ENCODE measurements around the gene PRDM10. TPM values are rescaled to one million over a fixed set of nuclear protein-coding genes. Genes with fewer than 3 reads are reported as not detected.

Gene PRDM10
- total RNA-seq, 4 donors from 2014 or later: 6.6 to 12.0 (median 7.4) TPM

GRCh38 chr11:129856036-129856435 lies 146.6 kb downstream of the PRDM10 start:
- ATAC-seq: no peak
- no peak overlapping the region for H3K4me3 ChIP-seq
- H3K27ac ChIP-seq: no peak overlapping the region
- H3K9me3 ChIP-seq: no peaks in the 10 kb centered on the region
- H3K27me3 ChIP-seq: no peaks in the 10 kb centered on the region
- TF ChIP-seq POLR2A (IDR thresholded peaks at IDR 0.05) (no peak), POLR2AphosphoS5 (IDR thresholded peaks at IDR 0.05) (no peak), EP300 (IDR thresholded peaks at IDR 0.05) (no peak)
- TF ChIP-seq, protein P1, sequence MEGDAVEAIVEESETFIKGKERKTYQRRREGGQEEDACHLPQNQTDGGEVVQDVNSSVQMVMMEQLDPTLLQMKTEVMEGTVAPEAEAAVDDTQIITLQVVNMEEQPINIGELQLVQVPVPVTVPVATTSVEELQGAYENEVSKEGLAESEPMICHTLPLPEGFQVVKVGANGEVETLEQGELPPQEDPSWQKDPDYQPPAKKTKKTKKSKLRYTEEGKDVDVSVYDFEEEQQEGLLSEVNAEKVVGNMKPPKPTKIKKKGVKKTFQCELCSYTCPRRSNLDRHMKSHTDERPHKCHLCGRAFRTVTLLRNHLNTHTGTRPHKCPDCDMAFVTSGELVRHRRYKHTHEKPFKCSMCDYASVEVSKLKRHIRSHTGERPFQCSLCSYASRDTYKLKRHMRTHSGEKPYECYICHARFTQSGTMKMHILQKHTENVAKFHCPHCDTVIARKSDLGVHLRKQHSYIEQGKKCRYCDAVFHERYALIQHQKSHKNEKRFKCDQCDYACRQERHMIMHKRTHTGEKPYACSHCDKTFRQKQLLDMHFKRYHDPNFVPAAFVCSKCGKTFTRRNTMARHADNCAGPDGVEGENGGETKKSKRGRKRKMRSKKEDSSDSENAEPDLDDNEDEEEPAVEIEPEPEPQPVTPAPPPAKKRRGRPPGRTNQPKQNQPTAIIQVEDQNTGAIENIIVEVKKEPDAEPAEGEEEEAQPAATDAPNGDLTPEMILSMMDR (IDR thresholded peaks at IDR 0.05): no peak
- 83 to 85% methylated on average over 4 to 5 of the region's 8 CpGs for WGBS, 2 donors (ENCODE audit: low coverage in 1 of 2)
- H3K4me1 ChIP-seq: no peaks in the 10 kb centered on the region
- peaks cover 0 to 34% of the 10 kb centered on the region in 2 donors for H3K36me3 ChIP-seq

DNA sequence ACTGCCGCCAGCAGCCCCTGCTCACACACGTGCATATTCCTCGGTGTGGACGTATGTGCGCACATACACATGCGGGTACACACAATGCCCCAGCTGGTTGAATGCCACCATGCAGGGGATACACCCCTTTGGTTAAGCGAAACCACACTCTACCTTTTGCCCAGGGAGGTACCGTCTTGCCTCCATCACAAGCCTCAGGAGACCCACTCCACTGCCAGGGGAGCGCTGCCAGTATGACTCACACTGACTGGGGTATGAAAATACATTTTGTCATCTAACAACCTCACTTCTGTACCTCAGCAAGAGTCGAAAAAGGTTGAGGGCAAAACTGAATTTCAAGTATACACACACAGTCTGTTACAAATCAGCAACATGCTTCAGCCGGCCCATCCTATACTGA lies 147.5 kb downstream of the PRDM10 start:
- H3K27me3 ChIP-seq: no peaks in the 10 kb centered on the region
- H3K36me3 ChIP-seq: peaks cover 0 to 24% of the 10 kb centered on the region in 2 donors
- TF ChIP-seq POLR2A (IDR thresholded peaks at IDR 0.05) (no peak), POLR2AphosphoS5 (IDR thresholded peaks at IDR 0.05) (no peak), EP300 (IDR thresholded peaks at IDR 0.05) (no peak)
- TF ChIP-seq, protein P1 (IDR thresholded peaks at IDR 0.05): no peak
- H3K9me3 ChIP-seq: no peaks in the 10 kb centered on the region
- H3K4me3 ChIP-seq: no peak overlapping the region
- no peak for ATAC-seq
- 62 to 96% methylated on average over 5 to 9 of the region's 11 CpGs for WGBS, 2 donors (ENCODE audit: low coverage in 1 of 2)
- H3K4me1 ChIP-seq: no peaks in the 10 kb centered on the region
- no peak overlapping the region for H3K27ac ChIP-seq

DNA sequence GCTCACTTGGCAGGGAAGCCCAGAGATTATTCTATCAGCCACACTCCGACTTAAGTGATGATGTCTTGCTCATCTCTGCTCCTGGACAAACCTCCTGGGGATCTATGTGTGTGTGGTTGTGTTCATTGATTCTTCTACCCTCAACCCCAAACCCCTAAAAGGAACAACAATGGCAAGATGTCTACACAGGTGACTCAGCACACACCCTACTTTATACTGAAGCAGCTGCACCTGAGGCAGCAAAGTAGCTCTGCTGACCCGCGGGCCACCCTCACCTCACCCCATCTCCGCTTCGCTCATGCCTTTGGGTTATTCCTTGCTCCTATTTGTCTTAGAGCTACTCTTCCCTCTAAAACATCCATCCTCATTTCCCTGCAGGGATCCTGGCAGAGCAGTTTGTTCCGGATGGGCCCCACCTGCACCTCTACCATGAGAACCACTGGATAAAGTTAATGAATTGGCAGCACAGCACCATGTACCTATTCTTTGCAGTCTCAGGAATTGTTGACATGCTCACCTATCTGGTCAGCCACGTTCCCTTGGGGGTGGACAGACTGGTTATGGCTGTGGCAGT lies 148.3 kb downstream of the PRDM10 start:
- Histone ChIP-seq H3K4me1 (no peaks in the 10 kb centered on the region), H3K27me3 (no peaks in the 10 kb centered on the region), H3K9me3 (no peaks in the 10 kb centered on the region), H3K36me3 (peaks cover 0 to 16% of the 10 kb centered on the region in 2 donors), H3K4me3 (no peak overlapping the region), H3K27ac (no peak overlapping the region)
- WGBS, 2 donors (ENCODE audit: low coverage in 1 of 2): 78 to 87% methylated on average over 6 to 7 of the region's 7 CpGs
- ATAC-seq: no peak
- TF ChIP-seq POLR2A (IDR thresholded peaks at IDR 0.05) (no peak), POLR2AphosphoS5 (IDR thresholded peaks at IDR 0.05) (no peak), EP300 (IDR thresholded peaks at IDR 0.05) (no peak)
- TF ChIP-seq, protein P1 (IDR thresholded peaks at IDR 0.05): no peak

DNA sequence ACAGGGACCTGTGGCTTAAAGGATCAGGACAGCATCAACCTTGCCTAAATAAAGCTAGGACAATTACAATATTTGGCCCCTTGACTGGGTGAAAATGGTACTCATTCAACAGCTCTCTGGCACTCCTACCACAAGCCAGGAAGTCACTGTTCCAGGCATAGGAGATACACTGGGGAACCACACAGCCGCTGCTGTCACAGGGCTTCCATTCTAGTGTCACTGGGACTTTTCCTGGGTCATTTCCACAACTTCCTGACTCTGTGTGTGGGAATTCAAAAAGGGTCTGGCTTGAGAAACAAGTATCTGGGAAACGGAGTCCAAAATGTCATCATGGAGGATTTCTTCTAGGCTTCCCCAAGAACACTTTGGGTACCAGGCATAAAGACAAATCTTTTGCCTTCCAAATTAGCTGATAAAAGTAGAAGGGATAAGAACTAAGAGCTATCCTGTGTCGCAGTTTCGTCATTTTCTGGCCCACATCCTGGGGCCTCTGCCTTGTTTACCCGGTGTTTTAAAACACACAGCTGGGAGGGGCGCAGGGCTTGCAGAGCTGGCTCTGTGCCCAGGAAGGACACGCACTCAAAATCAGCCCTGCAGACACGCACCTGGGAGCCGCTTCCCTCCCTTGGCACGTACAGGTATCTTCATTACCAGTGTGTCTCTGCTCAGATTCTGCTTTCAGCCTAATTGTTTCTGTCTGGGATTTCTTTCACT lies 149.0 kb downstream of the PRDM10 start:
- 16 to 24% methylated on average over 4 to 7 of the region's 10 CpGs for WGBS, 2 donors (ENCODE audit: low coverage in 1 of 2)
- Histone ChIP-seq H3K36me3 (peaks cover 0 to 10% of the 10 kb centered on the region in 2 donors), H3K27ac (no peak overlapping the region), H3K9me3 (no peaks in the 10 kb centered on the region), H3K4me1 (no peaks in the 10 kb centered on the region), H3K4me3 (no peak overlapping the region), H3K27me3 (no peaks in the 10 kb centered on the region)
- TF ChIP-seq POLR2A (IDR thresholded peaks at IDR 0.05): no peak
- TF ChIP-seq EP300 (IDR thresholded peaks at IDR 0.05): no peak
- TF ChIP-seq, protein P1 (IDR thresholded peaks at IDR 0.05): no peak
- TF ChIP-seq POLR2AphosphoS5 (IDR thresholded peaks at IDR 0.05): no peak
- no peak for ATAC-seq

Data from gastroesophageal sphincter (tissue), 4 donors.